NCI-H748 treated with DMSO at 0.1 percent for 48 hours (cell line): ENCODE data around the gene PCAT6.
"Not testable (repeated sequence)": the region's sequence is repeated elsewhere in the genome, so short reads cannot be mapped to it uniquely, and the experiment has no call there.

Source experiments
- DNase-seq: peaks from one replicate; lab custom pipeline; 2025; lab: John Stamatoyannopoulos, UW

Gene PCAT6

GRCh38 chr1:202810615-202811295 lies at the start of gene PCAT6:
Gene PCAT6, plus strand, starts transcription at chr1:202810954.
- DNase-seq, result peak; percentile 79

- no peak for DNase-seq
Observed at GRCh38 chr1:202762019-202762418, 48.7 kb upstream of the PCAT6 start.

- DNase-seq, result no peak
Observed at GRCh38 chr1:202765721-202766120, 45.0 kb upstream of the PCAT6 start.

- no peak for DNase-seq
Observed at GRCh38 chr1:202770135-202770534, 40.6 kb upstream of the PCAT6 start.

- no peak for DNase-seq
Observed at GRCh38 chr1:202781180-202781579, 29.6 kb upstream of the PCAT6 start.

- DNase-seq, result no peak
Observed at GRCh38 chr1:202786804-202787203, 23.9 kb upstream of the PCAT6 start.

GRCh38 chr1:202788800-202789199 lies 22.0 kb upstream of the PCAT6 start:
- DNase-seq, result no peak

GRCh38 chr1:202791077-202791747 lies 19.5 kb upstream of the PCAT6 start:
- DNase-seq, result no peak

- DNase-seq, result no peak
Observed at GRCh38 chr1:202794051-202794740, 16.6 kb upstream of the PCAT6 start.

GRCh38 chr1:202794931-202795330 lies 15.8 kb upstream of the PCAT6 start:
- not testable (repeated sequence) for DNase-seq

GRCh38 chr1:202796670-202797069 lies 14.1 kb upstream of the PCAT6 start:
- no peak for DNase-seq

- no peak for DNase-seq
Observed at GRCh38 chr1:202798260-202798659, 12.5 kb upstream of the PCAT6 start.

GRCh38 chr1:202798792-202799331 lies 11.9 kb upstream of the PCAT6 start:
- no peak for DNase-seq

- DNase-seq, result no peak
Observed at GRCh38 chr1:202800742-202801141, 10.0 kb upstream of the PCAT6 start.

GRCh38 chr1:202801175-202801574 lies 9.6 kb upstream of the PCAT6 start:
- no peak for DNase-seq

GRCh38 chr1:202802034-202802433 lies 8.7 kb upstream of the PCAT6 start:
- DNase-seq, result no peak

GRCh38 chr1:202802998-202803932 lies 7.5 kb upstream of the PCAT6 start:
- no peak for DNase-seq

- DNase-seq, result no peak
Observed at GRCh38 chr1:202804126-202804525, 6.6 kb upstream of the PCAT6 start.

GRCh38 chr1:202805886-202806844 lies 4.6 kb upstream of the PCAT6 start:
- DNase-seq, result no peak

GRCh38 chr1:202806845-202807450 lies 3.8 kb upstream of the PCAT6 start:
- DNase-seq, result no peak
